ENCODE results near the gene SFXN5. TPM values are rescaled to one million over a fixed set of nuclear protein-coding genes. Genes with fewer than 3 reads are reported as not detected.

The SFXN5 gene
- polyA plus RNA-seq, 1 donor (not counting 4 experiments of a cell fraction or from before 2014, with no cell fraction given), result 6.3 TPM

- TF ChIP-seq CTCF (optimal IDR thresholded peaks at IDR 0.05 in 1 of 3, IDR thresholded peaks at IDR 0.05 in 1 of 3, conservative IDR thresholded peaks at IDR 0.05 in 1 of 3; ENCODE audit: extremely low read depth in 1 of 3, insufficient read depth in 2 of 3, low read length in 3 of 3) (no peak), EZH2 (IDR thresholded peaks at IDR 0.05; ENCODE audit: low read length) (no peak)
- Histone ChIP-seq H3K4me2 (ENCODE audit: control insufficient read depth, extremely low read depth, insufficient read depth, low read depth, low read length) (no peak overlapping the region), H3K9ac (ENCODE audit: control insufficient read depth, extremely low read depth, insufficient read depth, low read length) (no peak overlapping the region), H3K79me2 (ENCODE audit: control insufficient read depth, insufficient read depth, low read length) (no peaks in the 10 kb centered on the region), H3K4me1 (ENCODE audit: control insufficient read depth, extremely low read depth, insufficient read depth, low read length) (peaks cover 4% of the 10 kb centered on the region), H3K4me3 (ENCODE audit: control insufficient read depth in 2 of 3, extremely low read depth in 1 of 3, insufficient read depth in 2 of 3, low read depth in 1 of 3, low read length in 3 of 3) (no peak overlapping the region), H3K9me3 (ENCODE audit: control insufficient read depth, low read depth, low read length) (no peaks in the 10 kb centered on the region), H3K27me3 (ENCODE audit: control insufficient read depth, extremely low read depth, insufficient read depth, low read length) (no peaks in the 10 kb centered on the region), H3K9me1 (ENCODE audit: control insufficient read depth, extremely low read depth, insufficient read depth, low read length) (no peaks in the 10 kb centered on the region), H2AFZ (ENCODE audit: control insufficient read depth, low read length) (no peak overlapping the region), H3K36me3 (ENCODE audit: control insufficient read depth in 2 of 2, extremely low read depth in 1 of 2, insufficient read depth in 2 of 2, low read length in 2 of 2) (no peaks in the 10 kb centered on the region), H3K27ac (ENCODE audit: control insufficient read depth, insufficient read depth, low read length) (no peak overlapping the region), H4K20me1 (ENCODE audit: control insufficient read depth, extremely low read depth, insufficient read depth, low read length) (peaks cover 3% of the 10 kb centered on the region)
- FAIRE-seq (no peak), DNase-seq (ENCODE audit: low read depth, low spot score) (no peak)
- dilution Hi-C loops (cut with MboI; ENCODE audit: extremely low pct_ligation_motif_present, low sequenced_read_pairs), result no loop called here
Measured at GRCh38 chr2:72950558-72951255, 120.8 kb downstream of the SFXN5 start.

GRCh38 chr2:72949642-72950041, 121.9 kb downstream of the SFXN5 start:
- H3K9me3 ChIP-seq (ENCODE audit: control insufficient read depth, low read depth, low read length), result no peaks in the 10 kb centered on the region
- H3K4me3 ChIP-seq (ENCODE audit: control insufficient read depth in 2 of 3, extremely low read depth in 1 of 3, insufficient read depth in 2 of 3, low read depth in 1 of 3, low read length in 3 of 3), result no peak overlapping the region
- peaks cover 4% of the 10 kb centered on the region for H3K4me1 ChIP-seq (ENCODE audit: control insufficient read depth, extremely low read depth, insufficient read depth, low read length)
- no peak for DNase-seq (ENCODE audit: low read depth, low spot score)
- H2AFZ ChIP-seq (ENCODE audit: control insufficient read depth, low read length), result no peak overlapping the region
- H3K4me2 ChIP-seq (ENCODE audit: control insufficient read depth, extremely low read depth, insufficient read depth, low read depth, low read length), result no peak overlapping the region
- dilution Hi-C loops (cut with MboI; ENCODE audit: extremely low pct_ligation_motif_present, low sequenced_read_pairs), result no loop called here
- FAIRE-seq, result no peak
- no peak overlapping the region for H3K27ac ChIP-seq (ENCODE audit: control insufficient read depth, insufficient read depth, low read length)
- H3K27me3 ChIP-seq (ENCODE audit: control insufficient read depth, extremely low read depth, insufficient read depth, low read length), result no peaks in the 10 kb centered on the region
- H3K9me1 ChIP-seq (ENCODE audit: control insufficient read depth, extremely low read depth, insufficient read depth, low read length), result no peaks in the 10 kb centered on the region
- TF ChIP-seq CTCF (optimal IDR thresholded peaks at IDR 0.05 in 1 of 3, IDR thresholded peaks at IDR 0.05 in 1 of 3, conservative IDR thresholded peaks at IDR 0.05 in 1 of 3; ENCODE audit: extremely low read depth in 1 of 3, insufficient read depth in 2 of 3, low read length in 3 of 3), result no peak
- no peak for TF ChIP-seq EZH2 (IDR thresholded peaks at IDR 0.05; ENCODE audit: low read length)
- no peaks in the 10 kb centered on the region for H3K79me2 ChIP-seq (ENCODE audit: control insufficient read depth, insufficient read depth, low read length)
- H4K20me1 ChIP-seq (ENCODE audit: control insufficient read depth, extremely low read depth, insufficient read depth, low read length), result peaks cover 3% of the 10 kb centered on the region
- no peaks in the 10 kb centered on the region for H3K36me3 ChIP-seq (ENCODE audit: control insufficient read depth in 2 of 2, extremely low read depth in 1 of 2, insufficient read depth in 2 of 2, low read length in 2 of 2)
- H3K9ac ChIP-seq (ENCODE audit: control insufficient read depth, extremely low read depth, insufficient read depth, low read length), result no peak overlapping the region
